OCI-LY3 (cell line): ENCODE data around the gene PRDM1.

Source experiments
- EZH2phosphoT487 ChIP-seq: fragments of 200-600 bp; shearing (Covaris generic); IDR thresholded peaks from 2 replicates; pipeline ENCODE4 v1.6.1; 2018; ENCODE audit warnings: antibody characterized with exemption, mixed run types, low read depth
- TF ChIP-seq, protein P1 (sequence below): fragments of 200-600, 300-600 bp; sonication (generic); IDR thresholded peaks from 2 replicates; pipeline ENCODE4 v1.5.1; 2014; ENCODE audit warnings: antibody characterized with exemption, low read length, low read depth

DNA sequence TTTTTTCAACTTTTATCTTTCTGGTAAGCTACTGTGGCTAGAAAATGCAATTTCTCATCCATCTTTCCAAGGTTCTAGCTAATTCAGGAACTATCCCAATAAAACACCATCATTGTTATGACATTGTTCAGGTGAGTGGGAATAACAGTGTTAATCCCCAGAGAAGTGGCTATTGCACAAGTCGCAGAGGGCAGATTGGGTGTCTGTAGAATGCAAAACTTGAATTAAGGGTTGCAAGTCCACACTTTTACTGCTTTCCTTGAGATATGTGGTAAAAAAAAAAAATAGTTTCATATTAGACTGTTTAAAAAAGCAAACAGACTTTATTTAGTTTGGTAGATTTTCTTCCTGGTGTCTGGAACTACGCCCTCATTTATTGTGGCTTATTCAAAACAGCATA, 41.1 kb upstream of the PRDM1 start:
- TF ChIP-seq, protein P1, sequence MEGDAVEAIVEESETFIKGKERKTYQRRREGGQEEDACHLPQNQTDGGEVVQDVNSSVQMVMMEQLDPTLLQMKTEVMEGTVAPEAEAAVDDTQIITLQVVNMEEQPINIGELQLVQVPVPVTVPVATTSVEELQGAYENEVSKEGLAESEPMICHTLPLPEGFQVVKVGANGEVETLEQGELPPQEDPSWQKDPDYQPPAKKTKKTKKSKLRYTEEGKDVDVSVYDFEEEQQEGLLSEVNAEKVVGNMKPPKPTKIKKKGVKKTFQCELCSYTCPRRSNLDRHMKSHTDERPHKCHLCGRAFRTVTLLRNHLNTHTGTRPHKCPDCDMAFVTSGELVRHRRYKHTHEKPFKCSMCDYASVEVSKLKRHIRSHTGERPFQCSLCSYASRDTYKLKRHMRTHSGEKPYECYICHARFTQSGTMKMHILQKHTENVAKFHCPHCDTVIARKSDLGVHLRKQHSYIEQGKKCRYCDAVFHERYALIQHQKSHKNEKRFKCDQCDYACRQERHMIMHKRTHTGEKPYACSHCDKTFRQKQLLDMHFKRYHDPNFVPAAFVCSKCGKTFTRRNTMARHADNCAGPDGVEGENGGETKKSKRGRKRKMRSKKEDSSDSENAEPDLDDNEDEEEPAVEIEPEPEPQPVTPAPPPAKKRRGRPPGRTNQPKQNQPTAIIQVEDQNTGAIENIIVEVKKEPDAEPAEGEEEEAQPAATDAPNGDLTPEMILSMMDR = no peak
- TF ChIP-seq EZH2phosphoT487 = no peak
